GM12878 (cell line): ENCODE results near the gene NBEA. TPM values are rescaled to one million over a fixed set of nuclear protein-coding genes. Genes with fewer than 3 reads are reported as not detected.
"Not testable (repeated sequence)": the region's sequence is repeated elsewhere in the genome, so short reads cannot be mapped to it uniquely, and the experiment has no call there.

Experiments
- ATAC-seq: fragments of 200-7000 bp; cut with Tn5 transposase; 3 replicates; pipeline ENCODE4 v1.9.1; 2020; ENCODE audit warnings: mild to moderate bottlenecking, moderate library complexity
- BruUV-seq: library from RNA; stranded (reverse); fragments of 400-500 nt; replicated peaks from 2 replicates; lab custom pipeline; 2021; lab: Mats Ljungman, UMichigan
- CTCF ChIA-PET: fragments of 300-600 bp; sonication (Branson Sonifier 250); formaldehyde crosslinking; extraction: SDS; loops from one replicate; lab custom pipeline; 2021; ENCODE audit warnings: inconsistent platforms; lab: Yijun Ruan, JAX
- POLR2A ChIA-PET: fragments of 350-600 bp; formaldehyde crosslinking; extraction: SDS; loops from one replicate; lab custom pipeline; 2021; ENCODE audit warnings: inconsistent platforms; lab: Charles Lee
- RAD21 ChIA-PET: fragments of 300-600 bp; sonication (Branson Sonifier 250); formaldehyde crosslinking; loops from one replicate; lab custom pipeline; 2023; ENCODE audit warnings: antibody characterized with exemption; ENCODE audit not compliant: unreplicated experiment; lab: Charles Lee
- SMC1A ChIA-PET: fragments of 300-600 bp; sonication (Branson Sonifier 250); formaldehyde crosslinking; loops from one replicate; lab custom pipeline; 2023; ENCODE audit not compliant: unreplicated experiment, uncharacterized antibody; lab: Charles Lee
- DNase-seq: peaks from one replicate; pipeline ENCODE4 v3.0.0-alpha.2; 2011; ENCODE audit warnings: low read depth, low spot score
- FAIRE-seq: peaks from 3 replicates; lab custom pipeline; 2011; peaks lifted over from hg19 to GRCh38; lab: Jason Lieb, UNC
- H2AFZ ChIP-seq: 2 replicates; pipeline ENCODE4 v1.6.0; 2011; ENCODE audit warnings: low read depth, low read length, control low read depth; ENCODE audit not compliant: control insufficient read depth
- H3K27ac ChIP-seq: 2 replicates; pipeline ENCODE4 v1.5.1; 2011; ENCODE audit warnings: control low read depth; ENCODE audit not compliant: control insufficient read depth, insufficient read depth
- H3K27me3 ChIP-seq, 2 experiments: replicated peaks in 1 of 2; 2 replicates each; pipeline versions ENCODE4 v1.6.0 to v1.6.1; 2011; ENCODE audit warnings: low read length in 1 of 2; ENCODE audit not compliant: control insufficient read depth in 2 of 2, insufficient read depth in 2 of 2
- H3K36me3 ChIP-seq, 2 experiments: 2 replicates each; pipeline ENCODE4 v1.5.1; 2011; ENCODE audit warnings: low read length in 1 of 2; ENCODE audit not compliant: control insufficient read depth in 2 of 2, insufficient read depth in 2 of 2
- H3K4me1 ChIP-seq: 2 replicates; pipeline ENCODE4 v1.6.1; 2011; ENCODE audit warnings: mild to moderate bottlenecking, low read length, moderate library complexity, mixed read lengths; ENCODE audit not compliant: control insufficient read depth, insufficient read depth
- H3K4me2 ChIP-seq: 2 replicates; pipeline ENCODE4 v1.6.0; 2011; ENCODE audit warnings: control low read depth; ENCODE audit not compliant: control insufficient read depth, insufficient read depth
- H3K4me3 ChIP-seq: fragments of 200-600 bp; sonication (generic); 2 replicates; pipeline ENCODE4 v1.5.1; 2016
- H3K79me2 ChIP-seq: 2 replicates; pipeline ENCODE4 v1.6.0; 2011; ENCODE audit warnings: low read length; ENCODE audit not compliant: control insufficient read depth, insufficient read depth
- H3K9ac ChIP-seq: 2 replicates; pipeline ENCODE4 v1.8.0; 2011; ENCODE audit warnings: low read length, control low read depth, mixed read lengths; ENCODE audit not compliant: control insufficient read depth, insufficient read depth
- H3K9me3 ChIP-seq: replicated peaks from 3 replicates; pipeline ENCODE4 v1.5.1; 2011; ENCODE audit warnings: mild to moderate bottlenecking, low read length; ENCODE audit not compliant: control insufficient read depth, insufficient read depth
- H4K20me1 ChIP-seq: 2 replicates; pipeline ENCODE4 v1.6.0; 2011; ENCODE audit not compliant: control insufficient read depth, insufficient read depth
- HCFC1 ChIP-seq: fragments of 150-350 bp; IDR thresholded peaks from 2 replicates; pipeline ENCODE4 v1.6.1; 2014; ENCODE audit warnings: low read length
- WGBS: methylation state at CpG from one replicate; pipeline ENCODE4 v1.1.6; 2016; ENCODE audit warnings: low lambda C conversion rate; ENCODE audit not compliant: insufficient replicate concordance, insufficient coverage; ENCODE audit errors: missing lambda C conversion rate; 5-methylcytosine and 5-hydroxymethylcytosine counted together
- in situ Hi-C: fragments of 300-500 bp; cut with MboI; formaldehyde crosslinking; loops from 9 replicates; pipeline ENCODE4 v1.14.3; 2018; ENCODE audit warnings: mixed read lengths
- intact Hi-C: fragments of 100-400 bp; cut with micrococcal nuclease; formaldehyde crosslinking; loops from one replicate; pipeline ENCODE4 v1.14.2; 2022; ENCODE audit not compliant: unreplicated experiment
- polyA plus RNA-seq, 11 experiments: library from polyadenylated mRNA; depleted of rRNA in 4 of 11; unstranded in 6 of 11; stranded (reverse) in 5 of 11; fragments of >200 nt; fragmentation: Nextera tagmentation in 4 of 11; fragmentation: Illumina TruSeq in 1 of 11; extraction: Ambion mirVana in 4 of 11; extraction: Trizol in 1 of 11; gene quantifications; 1 replicate in 1 of 11; 2 replicates in 10 of 11; pipeline versions ENCODE4 v1.2.1 to v1.2.3, GENCODE V29; 2011 to 2016; ENCODE audit warnings: inconsistent platforms in 2 of 11, missing spikeins in 2 of 11, low read depth in 1 of 11
- total RNA-seq, 4 experiments: library from RNA; depleted of rRNA in 3 of 4; stranded (reverse); fragments of >200 nt in 3 of 4; fragmentation: Illumina TruSeq in 1 of 4; extraction: Trizol in 1 of 4; gene quantifications; 2 replicates each; pipeline versions ENCODE4 v1.2.1 to v1.2.3, GENCODE V29; 2013 to 2021

The NBEA gene
- total and polyA plus RNA-seq, 10 of the 15 experiments (the other 5 are each of a cell fraction or from before 2014, with no cell fraction given) = 0.23 to 3.6 (median 0.55) TPM

DNA sequence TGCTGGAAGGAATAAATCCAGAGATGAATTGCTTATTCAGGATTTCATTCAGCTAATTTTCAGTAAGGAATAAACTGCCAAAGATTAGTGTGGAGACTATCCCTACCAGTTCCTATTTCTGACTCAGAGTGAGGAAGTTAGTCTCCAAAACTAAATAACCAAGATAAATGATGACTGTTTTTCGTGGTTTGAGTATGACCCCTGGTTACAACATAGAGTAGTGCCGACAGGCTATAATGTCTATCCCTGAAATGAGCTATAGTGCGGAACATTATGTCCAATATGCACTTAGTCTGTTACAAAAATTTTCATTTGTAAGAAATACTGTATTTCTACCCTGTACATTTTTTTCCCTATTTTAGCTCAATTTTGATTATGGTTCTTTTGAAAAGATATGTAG lies 51.4 kb downstream of the NBEA start:
- in situ Hi-C loops (no loop called here), intact Hi-C loops (no loop called here)
- FAIRE-seq = no peak
- Histone ChIP-seq H3K4me2 (no peak overlapping the region), H4K20me1 (no peaks in the 10 kb centered on the region), H3K27ac (no peak overlapping the region), H2AFZ (no peak overlapping the region), H3K27me3 (no peaks in the 10 kb centered on the region), H3K36me3 (no peaks in the 10 kb centered on the region), H3K79me2 (no peaks in the 10 kb centered on the region), H3K4me1 (no peaks in the 10 kb centered on the region), H3K9ac (no peak overlapping the region), H3K9me3 (peaks cover 3% of the 10 kb centered on the region; the same call in 2 of the 3 replicates), H3K4me3 (no peak overlapping the region)
- 56% methylated on average over 3 of the region's 3 CpGs for WGBS
- RAD21 ChIA-PET = no interaction called here
- CTCF ChIA-PET = no interaction called here
- ATAC-seq = no peak
- TF ChIP-seq HCFC1 = no peak
- SMC1A ChIA-PET = interaction anchor here (0.5 kb wide), 1 partner anchor 14 kb away, joined by 3 read pairs; no protein-coding TSS in a partner anchor
- BruUV-seq = no TSS peak
- POLR2A ChIA-PET = no interaction called here
- DNase-seq = no peak

DNA sequence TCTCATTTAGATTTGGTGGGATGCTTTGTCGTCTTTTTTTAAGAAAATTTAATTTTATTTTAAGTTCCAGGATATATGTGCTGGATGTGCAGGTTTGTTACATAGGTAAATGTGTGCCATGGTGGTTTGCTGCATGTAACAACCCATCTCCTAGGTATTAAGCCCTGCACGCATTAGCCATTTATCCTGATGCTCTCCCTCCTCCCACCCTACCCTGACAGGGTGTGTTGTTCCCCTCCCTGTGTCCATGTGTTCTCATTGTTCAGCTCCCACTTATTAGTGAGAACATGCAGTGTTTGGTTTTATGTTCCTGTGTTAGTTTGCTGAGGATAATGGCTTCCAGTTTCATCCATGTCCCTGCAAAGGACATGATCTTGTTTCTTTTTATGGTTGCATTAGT lies 61.7 kb downstream of the NBEA start:
- H3K27ac ChIP-seq, POLR2A ChIA-PET, H3K36me3 ChIP-seq, intact Hi-C loops, SMC1A ChIA-PET, in situ Hi-C loops, RAD21 ChIA-PET, H3K4me1 ChIP-seq, H3K79me2 ChIP-seq, CTCF ChIA-PET, BruUV-seq, ATAC-seq, H4K20me1 ChIP-seq, H3K27me3 ChIP-seq, H3K9me3 ChIP-seq, H3K4me2 ChIP-seq, DNase-seq, H2AFZ ChIP-seq, FAIRE-seq, H3K9ac ChIP-seq, H3K4me3 ChIP-seq: not testable (repeated sequence)
- WGBS = 36% methylated on average over 2 of the region's 2 CpGs
